AG20443 (cell line): ENCODE measurements around the gene MBNL1.
A peak's percentile ranks its signal among the peaks of the same experiment; 100 is the strongest.
"Not testable (repeated sequence)": the region's sequence is repeated elsewhere in the genome, so short reads cannot be mapped to it uniquely, and the experiment has no call there.

Source experiments
- DNase-seq: peaks from one replicate; pipeline ENCODE4 v3.0.0; 2012; ENCODE audit warnings: low spot score, mixed read lengths

MBNL1 gene

DNA sequence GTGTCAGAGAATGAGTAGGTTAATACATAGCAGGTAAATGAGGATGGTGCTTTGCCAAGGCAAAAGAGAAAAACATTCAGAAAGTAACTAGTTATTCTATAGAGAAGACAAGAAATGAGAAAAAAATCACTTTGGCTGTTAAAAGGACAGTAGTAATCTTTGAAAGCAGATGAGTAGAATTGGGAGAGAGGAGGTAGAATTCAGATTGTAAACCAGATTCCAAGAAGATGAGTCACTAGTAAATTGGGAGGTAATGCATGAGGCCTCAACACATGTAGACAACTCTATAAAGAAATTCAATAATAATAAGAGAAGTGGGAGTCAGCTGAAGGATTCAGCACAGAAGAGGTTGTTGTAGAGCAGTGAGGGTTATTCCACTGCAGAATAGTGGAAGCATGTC is 81.4 kb downstream of the MBNL1 start:
- no peak for DNase-seq

- DNase-seq = no peak
Measured at GRCh38 chr3:152350776-152351175, 82.0 kb downstream of the MBNL1 start.

DNA sequence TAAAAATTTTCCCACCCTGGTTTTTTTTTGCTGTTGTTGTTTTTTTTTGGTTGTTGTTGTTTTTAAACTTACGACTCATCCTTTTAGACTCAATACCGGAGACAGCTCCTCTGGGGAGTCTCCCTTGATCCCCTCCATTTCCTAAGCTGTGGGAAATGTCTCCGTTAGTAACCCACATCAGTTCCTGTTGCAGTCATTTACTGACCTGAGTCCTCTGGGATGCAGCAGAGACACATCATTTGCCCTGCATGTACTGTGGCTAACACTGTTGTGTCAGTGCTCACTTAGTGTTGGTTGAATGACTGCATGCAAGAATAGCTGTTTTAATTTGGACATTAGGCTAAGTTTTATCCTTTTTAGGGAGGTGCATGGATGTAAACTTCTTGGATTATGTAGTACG is 83.8 kb downstream of the MBNL1 start:
- peak; percentile 21 for DNase-seq

- no peak for DNase-seq
Measured at GRCh38 chr3:152353578-152353977, 84.8 kb downstream of the MBNL1 start.

DNA sequence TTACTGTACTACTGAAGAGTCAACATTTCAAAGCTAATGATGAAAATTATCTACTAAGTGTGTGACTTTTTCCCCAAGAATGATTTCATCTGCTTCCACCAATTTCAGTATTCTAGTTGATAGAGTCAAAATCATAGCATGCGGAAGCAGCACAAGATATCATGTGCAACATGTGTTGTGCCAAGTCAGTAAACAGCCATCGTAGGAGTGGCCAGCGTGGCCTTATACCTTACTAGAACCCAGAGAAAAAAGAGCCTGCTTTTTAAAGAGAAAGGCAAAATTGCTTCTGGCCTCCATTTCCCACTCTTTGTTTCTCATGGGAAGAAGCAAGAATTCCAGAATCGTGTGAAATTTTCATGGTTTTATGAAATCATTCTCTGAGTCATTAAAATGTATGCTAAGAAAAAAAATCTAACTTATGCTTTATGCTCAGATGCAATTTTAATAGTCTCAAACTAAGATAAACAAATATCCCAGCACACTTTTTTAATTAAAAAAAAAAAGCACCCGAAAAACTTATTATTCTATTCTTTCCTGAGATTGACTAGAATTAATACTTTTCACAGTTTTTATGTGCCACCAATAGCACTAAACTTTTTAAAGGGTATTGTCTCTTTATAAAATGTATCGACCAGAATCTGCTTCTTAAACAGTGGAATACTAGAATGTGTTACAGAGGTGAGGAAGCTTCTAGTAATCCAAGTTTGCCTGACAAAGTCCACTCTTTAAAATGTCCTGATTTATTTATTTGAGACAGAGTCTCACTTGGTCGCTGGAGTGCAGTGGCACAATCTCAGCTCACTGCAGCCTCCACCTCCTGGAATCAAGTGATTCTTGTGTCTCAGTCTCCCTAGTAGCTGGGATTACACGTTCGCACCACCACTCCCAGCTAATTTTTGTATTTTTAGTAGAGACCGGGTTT is 87.3 kb downstream of the MBNL1 start:
- no peak for DNase-seq

DNA sequence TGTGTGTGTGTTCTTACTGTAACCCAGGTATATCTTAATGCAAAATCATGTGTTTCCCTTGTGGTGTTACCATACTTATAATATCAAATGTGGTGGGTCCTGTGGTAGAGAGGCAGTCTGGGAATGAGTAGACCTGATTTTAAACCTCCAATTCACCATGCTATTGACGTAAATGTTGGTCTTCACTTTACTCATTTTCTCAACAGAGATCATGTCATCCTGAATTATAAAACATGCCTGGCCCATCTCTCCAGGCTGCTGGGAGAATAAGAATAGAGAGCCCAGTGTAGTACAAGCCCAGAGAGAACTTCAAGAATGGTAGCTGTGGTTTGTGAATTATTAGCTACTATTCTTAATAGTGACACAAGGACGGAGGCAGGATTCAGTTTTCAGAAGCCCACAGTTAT is 88.1 kb downstream of the MBNL1 start:
- no peak for DNase-seq

GRCh38 chr3:152357587-152357986 is 88.9 kb downstream of the MBNL1 start:
- no peak for DNase-seq

GRCh38 chr3:152359385-152360248 is 90.9 kb downstream of the MBNL1 start:
- no peak for DNase-seq

- no peak for DNase-seq
Measured at GRCh38 chr3:152360302-152360701, 91.6 kb downstream of the MBNL1 start.

GRCh38 chr3:152360966-152361365 is 92.2 kb downstream of the MBNL1 start:
- DNase-seq = no peak

- DNase-seq = no peak
Measured at GRCh38 chr3:152362086-152362485, 93.4 kb downstream of the MBNL1 start.

GRCh38 chr3:152364237-152364636 is 95.5 kb downstream of the MBNL1 start:
- DNase-seq = no peak

DNA sequence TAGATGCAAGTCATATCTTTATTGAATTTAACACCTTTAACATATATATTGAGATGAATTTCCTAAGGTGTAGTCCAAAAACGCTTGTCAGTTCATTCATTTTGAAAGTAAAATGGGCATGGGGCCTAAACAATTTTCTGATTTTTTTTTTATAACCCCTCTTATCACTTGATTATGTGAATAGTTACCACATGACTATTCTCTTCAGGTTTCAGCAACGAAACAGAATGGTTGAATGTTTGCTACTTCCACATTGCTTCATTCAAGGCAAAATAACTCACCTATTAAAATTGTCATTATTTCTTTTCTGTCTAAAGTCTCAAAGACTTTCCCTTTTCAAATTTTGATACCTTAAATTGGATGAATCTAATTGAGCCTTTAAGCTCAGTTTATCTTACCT is 96.4 kb downstream of the MBNL1 start:
- DNase-seq = no peak

GRCh38 chr3:152365766-152366593 is 97.3 kb downstream of the MBNL1 start:
- no peak for DNase-seq

GRCh38 chr3:152367192-152367591 is 98.5 kb downstream of the MBNL1 start:
- not testable (repeated sequence) for DNase-seq

GRCh38 chr3:152372633-152373032 is 103.9 kb downstream of the MBNL1 start:
- DNase-seq = not testable (repeated sequence)

GRCh38 chr3:152373379-152373778 is 104.7 kb downstream of the MBNL1 start:
- no peak for DNase-seq

- DNase-seq = peak; percentile 25
Measured at GRCh38 chr3:152374262-152374990, 105.7 kb downstream of the MBNL1 start.

DNA sequence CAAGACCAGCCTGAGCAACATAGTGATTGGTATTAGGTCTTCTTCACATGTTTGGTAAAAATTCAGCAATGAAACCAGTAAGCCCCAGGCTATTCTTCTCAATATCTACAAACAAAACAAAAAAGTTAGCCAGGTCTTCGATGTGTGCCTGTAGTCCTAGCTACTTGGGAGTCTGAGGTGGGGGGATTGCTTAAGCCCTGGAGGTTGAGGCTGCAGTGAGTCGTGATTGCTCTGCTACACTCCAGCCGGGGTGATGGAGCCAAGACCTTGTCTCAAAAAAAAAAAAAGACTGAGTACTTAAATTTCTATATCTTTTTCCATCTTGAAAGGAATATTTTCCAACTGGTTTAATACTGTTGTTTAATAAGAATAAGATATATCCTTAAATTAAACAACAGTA is 106.8 kb downstream of the MBNL1 start:
- no peak for DNase-seq

GRCh38 chr3:152376351-152377183 is 107.8 kb downstream of the MBNL1 start:
- DNase-seq = no peak
